NCI-H2029 (cell line): ENCODE data around the gene GPATCH2L.

Experiments
- DNase-seq: peaks from one replicate; lab custom pipeline; 2025; lab: John Stamatoyannopoulos, UW

The GPATCH2L gene

GRCh38 chr14:76257842-76258397, 106.2 kb downstream of the GPATCH2L start:
- DNase-seq: no peak

- no peak for DNase-seq
These were observed 107.5 kb downstream of the GPATCH2L start for GRCh38 chr14:76259029-76259735.

GRCh38 chr14:76260749-76261148, 109.0 kb downstream of the GPATCH2L start:
- DNase-seq: no peak

GRCh38 chr14:76261371-76261811, 109.7 kb downstream of the GPATCH2L start:
- no peak for DNase-seq

- no peak for DNase-seq
These were observed 110.9 kb downstream of the GPATCH2L start for GRCh38 chr14:76262641-76263040.
